Posterior cingulate gyrus (tissue), 11 donors: ENCODE measurements around the gene OR6P1.
A peak's percentile ranks its signal among the peaks of the same experiment; 100 is the strongest.

Experiments
- DNase-seq, 10 donors: peaks; one replicate each; pipeline versions ENCODE4 v3.0.0 to v3.0.0-alpha.2; 2020 to 2021; ENCODE audit warnings: mixed read lengths in 3 of 10
- intact Hi-C: fragments of 100-400 bp; cut with DNase I; formaldehyde crosslinking; loops from one replicate; pipeline ENCODE4 v1.15.1; 2023

Gene OR6P1

GRCh38 chr1:158570480-158570879 lies at the start of gene OR6P1:
OR6P1 (minus strand) TSS chr1:158570580; CDS start chr1:158563604, 6,976 bp downstream.
- no peak for DNase-seq
- intact Hi-C loops: no loop called here

GRCh38 chr1:158613764-158614163 lies 43.4 kb upstream of the OR6P1 start:
- intact Hi-C loops: no loop called here
- no peak for DNase-seq

GRCh38 chr1:158611916-158612315 lies 41.5 kb upstream of the OR6P1 start:
- DNase-seq: no peak
- intact Hi-C loops: no loop called here

- intact Hi-C loops: no loop called here
- DNase-seq: no peak
These were observed 36.9 kb upstream of the OR6P1 start for GRCh38 chr1:158607296-158607695.

- DNase-seq: no peak
- intact Hi-C loops: no loop called here
These were observed 34.6 kb upstream of the OR6P1 start, which contains the start of gene OR10Z1 for GRCh38 chr1:158604968-158605367. OR10Z1 (plus strand) TSS chr1:158605268; CDS start chr1:158606439, 1,171 bp downstream.

GRCh38 chr1:158600735-158601134 lies 30.4 kb upstream of the OR6P1 start:
- intact Hi-C loops: no loop called here
- no peak for DNase-seq

- no peak for DNase-seq
- intact Hi-C loops: no loop called here
These were observed 16.6 kb upstream of the OR6P1 start for GRCh38 chr1:158586942-158587341.

GRCh38 chr1:158583962-158584361 lies 13.6 kb upstream of the OR6P1 start:
- DNase-seq: no peak
- intact Hi-C loops: no loop called here

GRCh38 chr1:158579733-158580132 lies 9.4 kb upstream of the OR6P1 start, which contains the start of gene OR10X1:
OR10X1 (minus strand) TSS chr1:158579899; CDS start chr1:158579899, 0 bp downstream.
- no peak for DNase-seq
- intact Hi-C loops: no loop called here

- DNase-seq: no peak
- intact Hi-C loops: no loop called here
These were observed 7.2 kb upstream of the OR6P1 start for GRCh38 chr1:158577561-158577960.

- intact Hi-C loops: no loop called here
- no peak for DNase-seq
These were observed 1.8 kb upstream of the OR6P1 start for GRCh38 chr1:158572226-158572625.

- DNase-seq: no peak
- intact Hi-C loops: no loop called here
These were observed 5.8 kb downstream of the OR6P1 start for GRCh38 chr1:158564608-158565007.

GRCh38 chr1:158563853-158564252 lies 6.5 kb downstream of the OR6P1 start:
- no peak for DNase-seq
- intact Hi-C loops: no loop called here

- intact Hi-C loops: no loop called here
These were observed 10.7 kb downstream of the OR6P1 start for GRCh38 chr1:158559696-158560095.

GRCh38 chr1:158554352-158554751 lies 16.0 kb downstream of the OR6P1 start, which contains the start of gene OR6Y1:
OR6Y1 (minus strand) TSS chr1:158554405; CDS start chr1:158548105, 6,300 bp downstream.
- intact Hi-C loops: no loop called here
- no peak for DNase-seq

More at GRCh38 chr1:158559696-158560095, 10.7 kb downstream of the OR6P1 start:
- DNase-seq: no peak

- no peak for DNase-seq
- intact Hi-C loops: no loop called here
These were observed 18.1 kb downstream of the OR6P1 start for GRCh38 chr1:158552296-158552695.

- intact Hi-C loops: no loop called here
- DNase-seq: no peak
These were observed 22.8 kb downstream of the OR6P1 start for GRCh38 chr1:158547533-158547932.

- no peak for DNase-seq
These were observed 32.8 kb downstream of the OR6P1 start for GRCh38 chr1:158537609-158538008.

GRCh38 chr1:158534496-158534895 lies 35.9 kb downstream of the OR6P1 start:
- intact Hi-C loops: no loop called here
- DNase-seq: no peak

More at GRCh38 chr1:158537609-158538008, 32.8 kb downstream of the OR6P1 start:
- intact Hi-C loops: no loop called here

- DNase-seq: peak in 1 of 10 donors; percentile 12
- intact Hi-C loops: loop anchor here (2.0 kb wide), 1 partner anchor 323 kb away; no protein-coding TSS in a partner anchor
These were observed 43.1 kb downstream of the OR6P1 start for GRCh38 chr1:158527190-158527815.

- DNase-seq: no peak
- intact Hi-C loops: no loop called here
These were observed 48.7 kb downstream of the OR6P1 start for GRCh38 chr1:158521666-158522058.

- intact Hi-C loops: no loop called here
- peak in 1 of 10 donors; percentile 44 for DNase-seq
These were observed 49.3 kb downstream of the OR6P1 start for GRCh38 chr1:158520955-158521665.
